ENCODE measurements around the gene PRORP.
"Not testable (repeated sequence)": the region's sequence is repeated elsewhere in the genome, so short reads cannot be mapped to it uniquely, and the experiment has no call there.

Gene PRORP

GRCh38 chr14:35121887-35122695, at the start of gene PRORP, which contains the start of gene PPP2R3C:
PRORP (plus strand) TSS chr14:35122552; CDS start chr14:35123246, 694 bp downstream.
PPP2R3C (minus strand) TSS chr14:35121990; CDS start chr14:35121959, 31 bp downstream.
- DNase-seq (ENCODE audit: low spot score) = peak; percentile 86

GRCh38 chr14:35073486-35073885, 48.9 kb upstream of the PRORP start:
- DNase-seq (ENCODE audit: low spot score) = no peak

DNA sequence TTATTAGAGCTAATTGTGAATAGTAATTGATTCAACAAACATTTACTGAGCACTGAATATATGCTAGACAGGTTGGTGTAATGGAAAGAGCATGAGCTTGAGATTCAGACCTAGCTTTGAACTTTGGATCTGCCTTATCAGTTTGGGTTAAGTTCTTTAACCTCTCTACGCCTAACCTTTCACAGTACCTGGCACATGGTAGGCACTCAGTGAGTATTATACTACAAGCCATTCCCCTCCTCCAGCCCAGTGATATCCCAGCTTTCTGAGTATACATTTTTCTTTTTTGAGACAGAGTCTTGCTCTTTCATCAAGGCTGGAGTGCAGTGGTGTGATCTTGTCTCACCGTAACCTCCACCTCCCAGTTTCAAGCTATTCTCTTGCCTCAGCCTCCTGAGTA, 44.3 kb upstream of the PRORP start:
- DNase-seq (ENCODE audit: low spot score) = no peak

DNA sequence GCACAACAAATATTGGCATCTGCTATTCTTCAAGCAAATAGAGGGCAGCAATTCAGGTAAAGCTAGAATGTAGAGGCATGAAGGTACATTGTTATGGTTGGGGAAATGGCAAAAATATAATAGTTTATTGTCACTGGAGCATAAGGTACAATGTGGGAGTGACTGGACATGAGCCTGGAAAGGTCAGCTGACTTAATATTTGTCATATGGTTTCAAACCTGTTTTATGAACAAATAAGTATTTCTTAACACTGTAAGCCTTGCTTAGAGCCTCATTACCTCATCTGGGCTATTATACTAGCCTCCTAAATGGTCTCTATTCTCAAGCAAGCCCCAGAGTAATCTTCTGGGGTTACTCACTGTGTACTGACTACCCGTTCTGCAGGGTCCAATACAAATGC, 42.6 kb upstream of the PRORP start:
- DNase-seq (ENCODE audit: low spot score) = no peak

- no peak for DNase-seq (ENCODE audit: low spot score)
Observed at GRCh38 chr14:35083530-35084150, 38.7 kb upstream of the PRORP start.

- DNase-seq (ENCODE audit: low spot score) = no peak
Observed at GRCh38 chr14:35085441-35085840, 36.9 kb upstream of the PRORP start.

DNA sequence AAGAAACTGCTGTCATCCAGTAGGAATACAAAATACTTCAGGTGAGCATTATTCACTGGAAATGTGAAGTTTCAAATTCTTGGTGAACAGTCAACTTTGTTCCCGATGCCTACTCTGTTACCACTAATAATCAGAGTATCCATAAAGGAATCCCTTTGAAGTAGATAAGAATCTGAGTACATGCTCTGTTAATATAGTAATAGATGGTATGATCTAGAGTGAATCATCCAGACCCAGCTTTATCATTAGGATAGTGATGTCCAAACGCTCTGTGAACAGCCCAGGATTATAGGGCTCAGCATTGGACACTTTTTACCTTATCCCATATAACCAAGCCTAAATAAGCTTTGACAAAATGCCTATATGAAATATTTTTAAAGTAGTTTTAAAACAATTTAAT, 33.8 kb upstream of the PRORP start:
- peak; percentile 4 for DNase-seq (ENCODE audit: low spot score)

DNA sequence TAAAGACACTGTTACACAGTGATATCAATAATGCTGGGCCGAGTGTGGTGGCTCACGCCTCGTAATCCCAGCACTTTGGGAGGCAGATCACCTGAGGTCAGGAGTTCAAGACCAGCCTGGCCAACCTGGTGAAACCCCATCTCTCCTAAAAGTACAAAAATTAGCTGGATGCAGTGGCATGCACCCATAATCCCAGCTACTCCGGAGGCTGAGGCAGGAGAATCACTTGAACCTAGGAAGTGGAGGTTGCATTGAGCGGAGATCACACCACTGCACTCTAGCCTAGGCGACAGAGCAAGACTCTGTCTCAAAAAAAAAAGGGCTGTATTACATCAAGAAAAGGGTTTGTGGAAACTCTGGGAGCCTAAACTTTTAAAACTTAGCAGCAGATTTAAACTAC, 27.7 kb upstream of the PRORP start:
- not testable (repeated sequence) for DNase-seq (ENCODE audit: low spot score)

DNA sequence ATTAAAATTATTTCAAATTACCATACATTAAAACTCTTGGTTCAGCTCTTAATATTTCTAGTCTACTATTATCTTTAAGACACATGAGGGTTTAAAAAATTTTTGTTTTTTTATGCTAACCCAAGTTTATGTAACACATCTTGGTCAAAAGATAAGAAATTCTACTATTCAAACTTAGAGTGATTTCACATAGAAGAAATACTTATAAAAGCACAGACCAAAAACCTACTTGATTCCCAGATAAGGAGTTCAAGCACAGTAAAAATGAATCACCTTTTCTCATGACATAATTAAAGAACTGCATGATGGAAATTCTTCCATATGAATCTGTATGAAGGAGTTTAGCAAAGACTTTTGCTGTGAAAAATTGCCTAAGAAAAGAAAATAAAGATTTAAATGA, 14.5 kb upstream of the PRORP start:
- no peak for DNase-seq (ENCODE audit: low spot score)

DNA sequence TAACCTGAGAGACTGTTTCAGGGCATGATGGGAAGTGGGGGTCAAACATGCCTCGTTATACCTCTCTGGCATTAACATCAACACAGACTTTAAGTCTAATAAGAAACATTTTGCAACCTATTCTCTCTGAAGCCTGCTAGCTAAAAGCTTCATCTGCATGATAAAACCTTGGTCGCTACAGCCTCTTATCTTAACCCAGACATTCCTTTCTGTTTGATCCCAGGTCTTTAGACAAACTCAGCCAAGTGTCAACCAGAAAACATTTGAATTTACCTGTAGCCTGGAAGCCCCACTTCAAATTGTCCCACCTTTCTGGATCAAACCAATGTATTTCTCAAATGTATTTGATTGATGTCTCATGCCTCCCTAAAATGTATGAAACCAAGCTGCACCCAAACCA, 9.7 kb upstream of the PRORP start:
- DNase-seq (ENCODE audit: low spot score) = no peak

DNA sequence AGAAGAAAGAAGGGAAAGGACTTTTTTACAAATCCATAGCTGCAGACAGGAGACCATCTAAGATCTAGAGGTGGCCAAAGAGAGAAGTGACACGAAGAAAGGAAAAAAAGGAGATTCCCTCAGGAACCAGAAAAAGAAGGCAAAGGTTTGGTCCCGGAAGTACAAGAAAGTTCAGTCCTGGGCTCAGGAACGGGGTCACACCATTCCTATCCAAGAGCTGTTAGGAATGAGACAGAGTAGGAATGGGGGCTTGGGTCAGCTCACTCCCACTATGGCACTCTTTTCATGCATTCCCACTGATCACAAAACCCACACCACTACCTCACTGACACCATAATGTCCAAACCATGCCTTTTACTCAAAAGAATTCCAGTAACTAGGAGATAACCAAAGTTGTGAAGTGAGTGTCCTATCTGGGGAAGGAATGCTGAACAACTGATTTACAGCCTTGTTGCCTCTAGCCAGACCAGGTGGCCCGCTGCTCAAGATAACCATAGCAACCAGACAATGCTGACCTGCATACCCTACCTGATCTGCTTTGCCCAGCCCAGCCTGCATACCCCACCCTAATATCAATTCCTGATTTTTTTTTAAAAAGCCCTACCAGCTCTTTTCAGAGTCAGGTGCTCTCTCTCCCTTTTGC, 8.9 kb upstream of the PRORP start:
- DNase-seq (ENCODE audit: low spot score) = no peak

GRCh38 chr14:35114036-35114435, 8.3 kb upstream of the PRORP start:
- DNase-seq (ENCODE audit: low spot score) = peak; percentile 5

GRCh38 chr14:35116242-35116641, 6.1 kb upstream of the PRORP start:
- no peak for DNase-seq (ENCODE audit: low spot score)

- DNase-seq (ENCODE audit: low spot score) = no peak
Observed at GRCh38 chr14:35117112-35117511, 5.2 kb upstream of the PRORP start.

- DNase-seq (ENCODE audit: low spot score) = no peak
Observed at GRCh38 chr14:35121026-35121886, 1.1 kb upstream of the PRORP start.

DNA sequence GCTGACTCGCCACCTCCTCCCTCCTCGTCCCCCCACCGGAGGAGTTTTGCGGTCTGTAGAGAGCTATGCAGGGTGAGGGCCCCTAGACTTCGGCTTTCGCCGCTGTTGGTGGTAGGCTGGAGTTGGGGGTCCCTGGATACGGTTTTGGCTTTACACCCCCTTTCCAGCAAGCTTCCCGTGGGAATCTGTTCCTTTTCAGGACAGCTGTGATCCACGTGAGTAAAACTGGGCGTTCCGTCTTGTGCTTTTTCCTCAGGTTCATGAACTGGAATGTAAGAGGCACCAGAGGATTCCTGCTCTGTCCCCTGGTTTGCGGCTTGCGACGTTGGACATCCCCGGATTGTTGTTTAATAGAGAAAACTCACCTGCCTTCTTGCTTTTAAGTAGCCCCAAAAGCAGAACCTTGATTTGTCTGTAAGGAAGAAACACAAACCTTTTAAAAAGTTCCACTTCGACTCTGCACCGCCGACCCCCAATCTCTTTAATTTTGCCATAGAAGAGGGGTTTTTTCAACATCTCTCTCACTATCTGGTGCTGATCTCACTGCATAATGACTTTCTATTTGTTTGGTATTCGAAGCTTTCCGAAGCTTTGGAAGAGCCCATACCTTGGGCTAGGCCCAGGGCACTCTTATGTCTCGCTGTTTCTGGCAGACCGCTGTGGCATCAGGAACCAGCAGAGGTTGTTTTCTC, 490 bp downstream of the PRORP start:
- no peak for DNase-seq (ENCODE audit: low spot score)

- no peak for DNase-seq (ENCODE audit: low spot score)
Observed at GRCh38 chr14:35123388-35123703, 994 bp downstream of the PRORP start.

DNA sequence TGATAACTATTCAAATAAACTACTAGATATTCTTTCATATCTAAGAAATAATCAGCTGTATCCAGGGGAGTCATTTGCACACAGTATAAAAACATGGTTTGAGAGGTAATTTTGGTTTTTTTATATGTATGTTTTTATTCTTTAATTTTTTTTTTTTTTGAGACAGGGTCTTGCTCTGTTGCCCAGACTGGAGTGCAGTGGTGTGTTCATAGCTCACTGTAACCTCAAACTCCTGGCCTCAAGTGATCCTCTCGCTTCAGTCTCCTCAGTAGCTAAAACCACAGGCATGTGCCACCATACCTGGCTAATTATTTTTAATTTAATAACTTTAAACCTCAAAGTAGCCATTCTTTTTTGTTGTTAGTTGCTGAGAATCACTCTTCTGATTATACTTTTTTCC, 1.8 kb downstream of the PRORP start:
- no peak for DNase-seq (ENCODE audit: low spot score)

- no peak for DNase-seq (ENCODE audit: low spot score)
Observed at GRCh38 chr14:35133542-35134328, 11.4 kb downstream of the PRORP start.

GRCh38 chr14:35134329-35135123, 12.2 kb downstream of the PRORP start:
- no peak for DNase-seq (ENCODE audit: low spot score)
